Transverse colon (tissue), 4 donors: ENCODE measurements around the gene AHI1. TPM values are rescaled to one million over a fixed set of nuclear protein-coding genes. Genes with fewer than 3 reads are reported as not detected.

Experiments used
- DNase-seq: peaks from one replicate; pipeline ENCODE4 v3.0.0-alpha.2; 2019
- H3K27ac ChIP-seq, 4 donors: fragments of 200-600 bp; sonication (generic); 2 replicates each; pipeline ENCODE4 v1.5.1; 2016 to 2018; ENCODE audit warnings: inconsistent platforms in 4 of 4
- H3K27me3 ChIP-seq: fragments of 200-600 bp; sonication (generic); 2 replicates; pipeline ENCODE4 v1.5.1; 2017; ENCODE audit warnings: inconsistent platforms
- H3K36me3 ChIP-seq, 4 donors: fragments of 200-600 bp; sonication (generic); 2 replicates each; pipeline ENCODE4 v1.5.1; 2017 to 2019; ENCODE audit warnings: inconsistent platforms in 4 of 4
- H3K4me1 ChIP-seq, 4 donors: fragments of 200-600 bp; sonication (generic); 2 replicates each; pipeline ENCODE4 v1.5.1; 2017 to 2020; ENCODE audit warnings: inconsistent platforms in 4 of 4
- H3K4me3 ChIP-seq, 4 donors: fragments of 200-600 bp; sonication (generic); 1 replicate in 1 of 4; 2 replicates in 3 of 4; pipeline versions ENCODE4 v1.5.1 to v1.6.1; 2017 to 2019; ENCODE audit warnings: inconsistent platforms in 4 of 4
- H3K9me3 ChIP-seq, 2 donors: fragments of 200-600 bp; sonication (generic); 2 replicates each; pipeline ENCODE4 v1.5.1; 2017 to 2019; ENCODE audit warnings: inconsistent platforms in 2 of 2
- EP300 ChIP-seq: sonication (generic); formaldehyde crosslinking; IDR thresholded peaks from one replicate; pipeline ENCODE4 v1.6.1; 2017; ENCODE audit warnings: antibody characterized with exemption, low read depth
- POLR2A ChIP-seq: fragments of 450-650 bp; IDR thresholded peaks from one replicate; pipeline ENCODE4 v1.6.1; 2016; ENCODE audit warnings: antibody characterized with exemption, mild to moderate bottlenecking, moderate library complexity
- POLR2AphosphoS5 ChIP-seq, 3 donors: sonication (generic); formaldehyde crosslinking; IDR thresholded peaks; one replicate each; pipeline ENCODE4 v1.6.1; 2016; ENCODE audit warnings: antibody characterized with exemption in 3 of 3
- WGBS, 2 donors: methylation state at CpG; one replicate each; pipeline ENCODE4 v1.1.5; 2018; ENCODE audit warnings: low coverage in 1 of 2; 5-methylcytosine and 5-hydroxymethylcytosine counted together
- in situ Hi-C, 4 donors: fragments of 200-750 bp; cut with MboI; loops; one replicate each; pipeline versions ENCODE4 v1.15.0 to v1.15.1; 2017; ENCODE audit warnings: low sequenced_read_pairs in 3 of 4, low pct_ligation_motif_present in 1 of 4, low pct_unique_long_range_greater_than_20kb in 1 of 4
- intact Hi-C: fragments of 100-400 bp; cut with DNase I; formaldehyde crosslinking; loops from one replicate; pipeline ENCODE4 v1.15.1; 2023; ENCODE audit warnings: low total_unique reads
- total RNA-seq, 4 donors: library from RNA; depleted of rRNA; stranded (reverse); fragments of >200 nt; gene quantifications; one replicate each; pipeline ENCODE4 v1.1.0, GENCODE V29; 2016
- TF ChIP-seq, protein P1 (sequence below), 5 experiments: fragments of 200-600 bp in 3 of 5; fragments of 450-650 bp in 2 of 5; sonication (generic) in 3 of 5; IDR thresholded peaks; 1 replicate in 2 of 5; 2 replicates in 3 of 5; pipeline ENCODE4 v1.5.1; 2016 to 2017; ENCODE audit warnings: antibody characterized with exemption in 5 of 5, inconsistent platforms in 3 of 5, mild to moderate bottlenecking in 2 of 5, moderate library complexity in 1 of 5

The AHI1 gene
- total RNA-seq, 4 donors from 2014 or later, result 16.2 to 119 (median 34.2) TPM

DNA sequence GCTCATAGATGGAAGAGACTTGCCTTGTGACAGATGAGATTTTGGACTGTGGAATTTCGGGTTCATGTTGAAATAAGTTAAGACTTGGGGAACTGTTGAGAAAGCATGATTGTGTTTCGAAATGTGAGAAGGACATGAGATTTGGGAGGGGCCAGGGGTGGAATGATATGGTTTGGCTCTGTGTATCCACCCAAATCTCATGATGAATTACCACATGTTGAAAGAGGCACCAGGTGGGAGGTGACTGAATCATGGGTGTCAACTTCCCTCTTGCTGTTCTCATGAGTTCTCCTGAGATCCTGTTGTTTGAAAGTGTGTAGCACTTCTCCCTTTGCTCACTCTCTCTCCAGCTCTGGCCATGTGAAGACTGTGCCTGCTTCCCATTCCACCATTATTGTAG, 17.9 kb downstream of the AHI1 start:
- H3K4me3 ChIP-seq, result no peak overlapping the region
- TF ChIP-seq, protein P1, sequence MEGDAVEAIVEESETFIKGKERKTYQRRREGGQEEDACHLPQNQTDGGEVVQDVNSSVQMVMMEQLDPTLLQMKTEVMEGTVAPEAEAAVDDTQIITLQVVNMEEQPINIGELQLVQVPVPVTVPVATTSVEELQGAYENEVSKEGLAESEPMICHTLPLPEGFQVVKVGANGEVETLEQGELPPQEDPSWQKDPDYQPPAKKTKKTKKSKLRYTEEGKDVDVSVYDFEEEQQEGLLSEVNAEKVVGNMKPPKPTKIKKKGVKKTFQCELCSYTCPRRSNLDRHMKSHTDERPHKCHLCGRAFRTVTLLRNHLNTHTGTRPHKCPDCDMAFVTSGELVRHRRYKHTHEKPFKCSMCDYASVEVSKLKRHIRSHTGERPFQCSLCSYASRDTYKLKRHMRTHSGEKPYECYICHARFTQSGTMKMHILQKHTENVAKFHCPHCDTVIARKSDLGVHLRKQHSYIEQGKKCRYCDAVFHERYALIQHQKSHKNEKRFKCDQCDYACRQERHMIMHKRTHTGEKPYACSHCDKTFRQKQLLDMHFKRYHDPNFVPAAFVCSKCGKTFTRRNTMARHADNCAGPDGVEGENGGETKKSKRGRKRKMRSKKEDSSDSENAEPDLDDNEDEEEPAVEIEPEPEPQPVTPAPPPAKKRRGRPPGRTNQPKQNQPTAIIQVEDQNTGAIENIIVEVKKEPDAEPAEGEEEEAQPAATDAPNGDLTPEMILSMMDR (IDR thresholded peaks at IDR 0.05), result no peak
- TF ChIP-seq POLR2A (no peak), EP300 (no peak), POLR2AphosphoS5 (IDR thresholded peaks at IDR 0.05) (no peak)
- H3K36me3 ChIP-seq, result peaks cover 0 to 52% (median 22%) of the 10 kb centered on the region in 4 donors
- H3K9me3 ChIP-seq, result peaks cover 44 to 45% of the 10 kb centered on the region in 2 donors
- intact Hi-C loops, result no loop called here
- no peaks in the 10 kb centered on the region for H3K27me3 ChIP-seq
- no peaks in the 10 kb centered on the region for H3K4me1 ChIP-seq
- no peak for DNase-seq
- WGBS, 2 donors, result 90 to 100% methylated on average over 2 of the region's 2 CpGs
- in situ Hi-C loops, result no loop called here
- no peak overlapping the region for H3K27ac ChIP-seq

DNA sequence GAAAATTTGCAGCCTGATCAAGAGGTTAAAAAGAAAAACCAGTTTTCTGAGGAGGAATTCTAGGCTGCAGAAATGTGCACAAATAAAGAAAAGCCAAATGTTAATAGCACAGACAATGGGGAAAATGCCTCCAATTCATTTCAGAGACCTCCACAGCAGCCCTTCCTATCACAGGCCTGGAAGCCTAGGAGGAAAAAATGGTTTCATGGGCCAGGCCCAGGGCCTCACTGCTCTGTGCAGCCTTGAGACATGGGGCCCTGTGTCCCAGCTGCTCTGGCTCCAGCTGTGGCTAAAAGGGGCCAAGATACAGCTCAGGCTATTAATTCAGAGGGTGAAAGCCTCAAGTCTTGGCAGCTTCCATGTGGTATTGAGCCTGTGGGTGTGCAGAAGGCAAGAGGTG, 18.9 kb downstream of the AHI1 start:
- intact Hi-C loops (no loop called here), in situ Hi-C loops (no loop called here)
- Histone ChIP-seq H3K4me3 (no peak overlapping the region), H3K4me1 (no peaks in the 10 kb centered on the region), H3K27ac (no peak overlapping the region), H3K9me3 (peaks cover 34 to 37% of the 10 kb centered on the region in 2 donors), H3K36me3 (peaks cover 0 to 42% (median 17%) of the 10 kb centered on the region in 4 donors), H3K27me3 (no peaks in the 10 kb centered on the region)
- TF ChIP-seq POLR2A, result no peak
- TF ChIP-seq, protein P1 (IDR thresholded peaks at IDR 0.05), result no peak
- DNase-seq, result no peak

DNA sequence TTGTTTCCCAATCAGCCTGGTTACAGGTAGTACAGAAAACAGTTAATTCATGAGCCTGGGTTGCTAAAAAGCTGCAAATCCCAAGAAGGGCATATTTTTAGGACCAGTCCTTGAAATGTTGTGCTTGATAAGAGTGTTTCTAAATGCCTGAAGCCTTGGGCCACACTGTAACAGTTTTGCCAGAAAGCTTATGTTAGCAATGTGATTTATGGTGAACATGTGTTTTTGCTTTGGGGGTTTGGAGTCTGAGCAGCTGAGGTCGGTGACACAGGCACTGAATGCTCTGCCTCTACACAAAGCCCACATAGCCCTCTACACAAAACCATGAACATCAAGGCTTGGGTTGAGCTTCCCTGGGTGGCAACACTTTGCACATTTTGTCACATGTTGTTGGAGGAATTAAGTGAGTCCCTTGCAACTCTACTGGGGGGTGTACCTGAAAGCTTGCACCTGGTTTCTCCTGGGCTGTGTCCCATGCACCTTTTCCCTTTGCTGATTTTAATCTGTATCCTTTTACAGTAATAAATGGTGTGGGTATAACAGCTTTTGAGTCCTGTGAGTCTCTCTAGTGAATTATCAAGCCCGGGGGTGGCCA, 22.2 kb downstream of the AHI1 start:
- no peak for TF ChIP-seq EP300
- TF ChIP-seq, protein P1 (IDR thresholded peaks at IDR 0.05), result no peak
- TF ChIP-seq POLR2A, result no peak
- TF ChIP-seq POLR2AphosphoS5 (IDR thresholded peaks at IDR 0.05), result no peak
- intact Hi-C loops, result no loop called here
- DNase-seq, result no peak

DNA sequence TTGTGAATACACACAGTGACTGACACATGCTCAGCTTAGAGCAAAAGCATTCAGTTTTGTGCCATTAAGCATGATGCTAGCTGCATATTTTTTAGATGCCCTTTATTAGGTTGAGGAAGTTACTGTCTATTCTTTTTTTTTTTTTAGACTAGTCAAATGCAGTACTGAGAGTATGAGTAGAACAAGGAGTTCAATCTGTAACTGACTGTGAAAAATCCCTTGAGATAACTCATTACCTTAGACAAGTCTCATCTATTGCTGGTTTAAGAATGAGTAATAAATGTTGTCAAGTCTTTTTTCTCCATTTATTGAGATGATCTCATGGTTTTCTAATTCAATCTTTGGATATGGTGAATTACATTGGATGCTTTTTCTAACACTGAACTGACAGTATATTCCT, 23.2 kb downstream of the AHI1 start:
- in situ Hi-C loops (no loop called here), intact Hi-C loops (no loop called here)
- Histone ChIP-seq H3K27me3 (no peaks in the 10 kb centered on the region), H3K4me3 (no peak overlapping the region), H3K36me3 (peaks cover 0 to 8% (median under 1%) of the 10 kb centered on the region in 4 donors), H3K9me3 (peaks cover 3 to 4% of the 10 kb centered on the region in 2 donors), H3K4me1 (no peaks in the 10 kb centered on the region), H3K27ac (no peak overlapping the region)
- no peak for DNase-seq
- TF ChIP-seq, protein P1 (IDR thresholded peaks at IDR 0.05), result no peak
- no peak for TF ChIP-seq POLR2AphosphoS5 (IDR thresholded peaks at IDR 0.05)
- TF ChIP-seq POLR2A, result no peak
- no peak for TF ChIP-seq EP300

More for the DNA sequence above, 22.2 kb downstream of the AHI1 start:
- Histone ChIP-seq H3K27ac (no peak overlapping the region), H3K27me3 (no peaks in the 10 kb centered on the region), H3K36me3 (peaks cover 0 to 19% (median 6%) of the 10 kb centered on the region in 4 donors), H3K9me3 (peaks cover 5 to 8% of the 10 kb centered on the region in 2 donors), H3K4me3 (no peak overlapping the region), H3K4me1 (no peaks in the 10 kb centered on the region)
- 71 to 80% methylated on average over 2 of the region's 2 CpGs for WGBS, 2 donors
- in situ Hi-C loops, result no loop called here
